Measurements from ENCODE around the gene TEX47. TPM values are rescaled to one million over a fixed set of nuclear protein-coding genes. Genes with fewer than 3 reads are reported as not detected.

Gene TEX47
- total RNA-seq, 2 experiments from 2014 or later: not detected

GRCh38 chr7:88761779-88762178 lies 33.8 kb downstream of the TEX47 start:
- Histone ChIP-seq H3K4me3 (ENCODE audit: low read depth, low read length, poor library complexity, severe bottlenecking) (no peak overlapping the region), H3K27ac (ENCODE audit: low read depth, low read length, poor library complexity, severe bottlenecking) (no peak overlapping the region), H3K79me2 (ENCODE audit: insufficient read depth, low read depth, low read length) (no peaks in the 10 kb centered on the region), H3K4me1 (ENCODE audit: insufficient read depth, low read length, poor library complexity, severe bottlenecking) (no peaks in the 10 kb centered on the region), H3K36me3 (ENCODE audit: insufficient read depth, low read length) (no peaks in the 10 kb centered on the region), H4K20me1 (ENCODE audit: insufficient read depth, low read length) (no peaks in the 10 kb centered on the region), H3K9me3 (ENCODE audit: low read length) (no peaks in the 10 kb centered on the region), H3K4me2 (ENCODE audit: low read length) (no peak overlapping the region), H3K9me2 (ENCODE audit: insufficient read depth, low read length) (no peaks in the 10 kb centered on the region), H2AFZ (ENCODE audit: low read length) (no peak overlapping the region)
- POLR2A ChIA-PET: no interaction called here
- no peak for DNase-seq (ENCODE audit: low spot score)
- intact Hi-C loops (cut with micrococcal nuclease; ENCODE audit: unreplicated experiment): no loop called here
- no TSS peak for BruUV-seq (replicated peaks)
- no peak for TF ChIP-seq CTCF (conservative IDR thresholded peaks at IDR 0.05; ENCODE audit: low read length)
- TF ChIP-seq EZH2phosphoT487 (IDR thresholded peaks at IDR 0.05; ENCODE audit: borderline replicate concordance, low read depth, low read length): no peak
- CTCF ChIA-PET (ENCODE audit: unreplicated experiment): no interaction called here

- POLR2A ChIA-PET: no interaction called here
Measured at GRCh38 chr7:88760136-88760515, 35.4 kb downstream of the TEX47 start.

More at GRCh38 chr7:88760136-88760515, 35.4 kb downstream of the TEX47 start:
- H4K20me1 ChIP-seq (ENCODE audit: insufficient read depth, low read length): no peaks in the 10 kb centered on the region
- H3K79me2 ChIP-seq (ENCODE audit: insufficient read depth, low read depth, low read length): no peaks in the 10 kb centered on the region
- no peaks in the 10 kb centered on the region for H3K4me1 ChIP-seq (ENCODE audit: insufficient read depth, low read length, poor library complexity, severe bottlenecking)
- CTCF ChIA-PET (ENCODE audit: unreplicated experiment): no interaction called here
- H2AFZ ChIP-seq (ENCODE audit: low read length): no peak overlapping the region
- H3K4me2 ChIP-seq (ENCODE audit: low read length): no peak overlapping the region
- intact Hi-C loops (cut with micrococcal nuclease; ENCODE audit: unreplicated experiment): no loop called here
- no peak overlapping the region for H3K4me3 ChIP-seq (ENCODE audit: low read depth, low read length, poor library complexity, severe bottlenecking)
- no peaks in the 10 kb centered on the region for H3K9me2 ChIP-seq (ENCODE audit: insufficient read depth, low read length)
- no peaks in the 10 kb centered on the region for H3K9me3 ChIP-seq (ENCODE audit: low read length)
- H3K27ac ChIP-seq (ENCODE audit: low read depth, low read length, poor library complexity, severe bottlenecking): no peak overlapping the region
- BruUV-seq (replicated peaks): no TSS peak
- DNase-seq (ENCODE audit: low spot score): no peak
- no peak for TF ChIP-seq EZH2phosphoT487 (IDR thresholded peaks at IDR 0.05; ENCODE audit: borderline replicate concordance, low read depth, low read length)
- no peak for TF ChIP-seq CTCF (conservative IDR thresholded peaks at IDR 0.05; ENCODE audit: low read length)
- H3K36me3 ChIP-seq (ENCODE audit: insufficient read depth, low read length): no peaks in the 10 kb centered on the region
